ENCODE measurements around the gene COA8.
A peak's percentile ranks its signal among the peaks of the same experiment; 100 is the strongest.

COA8 gene

DNA sequence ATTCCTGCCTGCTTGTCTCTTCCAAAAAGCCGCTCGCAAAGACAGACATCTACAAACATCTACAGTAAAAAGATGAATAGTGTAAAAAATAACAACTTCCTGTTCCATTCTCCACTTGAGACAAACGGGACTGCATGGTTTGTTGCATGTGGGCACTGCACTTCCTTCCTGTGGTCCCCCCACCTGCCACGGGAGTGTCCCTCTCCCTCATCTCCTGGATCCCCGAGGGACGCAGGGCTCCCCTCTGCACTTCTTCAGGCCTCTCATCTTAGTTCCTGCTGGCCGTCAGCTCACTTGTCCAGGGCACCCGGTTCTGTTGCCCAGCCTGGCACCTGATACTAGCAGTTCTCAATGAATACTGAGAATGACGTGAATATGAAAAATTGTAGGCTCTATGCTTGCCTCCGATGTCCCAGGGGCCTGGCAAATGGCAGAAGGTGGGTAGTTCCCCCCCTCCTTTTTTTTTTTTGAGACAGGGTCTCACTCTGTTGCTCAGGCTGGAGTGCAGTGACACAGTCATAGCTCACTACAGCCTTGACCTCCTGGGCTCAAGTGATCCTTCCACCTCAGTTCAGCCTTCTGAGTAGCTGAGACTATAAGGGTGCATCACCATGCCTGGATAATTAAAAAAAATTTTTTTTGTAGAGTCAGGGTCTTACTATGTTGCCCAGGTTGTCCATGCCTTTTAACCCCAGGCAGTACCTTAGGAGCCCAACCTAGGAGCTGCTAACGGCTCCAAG is 62.8 kb downstream of the COA8 start:
- no peak for DNase-seq

DNA sequence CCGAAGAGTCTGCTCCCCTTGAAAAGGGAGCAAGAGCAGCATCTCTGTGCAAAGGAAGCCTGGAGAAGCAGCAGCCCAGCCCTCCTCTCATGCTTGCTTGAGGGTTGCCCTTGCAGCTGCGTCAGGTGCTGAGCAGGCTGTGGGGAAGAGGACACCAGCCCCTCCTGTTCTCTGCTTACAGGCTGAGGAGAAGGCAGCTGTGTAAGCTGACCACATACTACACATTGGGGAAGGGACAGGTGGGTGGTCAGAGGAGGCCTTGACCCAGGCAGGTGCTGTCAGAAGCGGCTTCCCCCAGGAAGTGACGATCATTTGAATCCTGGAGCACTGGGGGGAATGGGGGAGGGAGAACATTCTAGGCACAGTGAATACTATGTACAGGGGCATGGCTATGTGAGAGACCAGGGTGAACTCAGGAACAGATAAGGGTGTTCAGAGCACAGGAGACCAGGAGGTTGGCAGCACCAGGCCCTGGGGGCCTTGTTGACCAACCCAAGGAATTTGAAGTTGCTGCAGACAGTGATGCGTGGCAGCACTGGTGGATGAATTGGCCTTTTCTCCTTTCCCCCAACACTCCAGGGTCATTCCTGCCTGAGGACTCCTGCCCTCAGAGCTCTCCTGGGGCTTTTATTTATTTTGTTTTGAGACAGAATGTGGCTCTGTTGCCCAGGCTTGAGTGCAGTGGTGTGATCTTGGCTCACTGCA is 63.5 kb downstream of the COA8 start:
- no peak for DNase-seq

DNA sequence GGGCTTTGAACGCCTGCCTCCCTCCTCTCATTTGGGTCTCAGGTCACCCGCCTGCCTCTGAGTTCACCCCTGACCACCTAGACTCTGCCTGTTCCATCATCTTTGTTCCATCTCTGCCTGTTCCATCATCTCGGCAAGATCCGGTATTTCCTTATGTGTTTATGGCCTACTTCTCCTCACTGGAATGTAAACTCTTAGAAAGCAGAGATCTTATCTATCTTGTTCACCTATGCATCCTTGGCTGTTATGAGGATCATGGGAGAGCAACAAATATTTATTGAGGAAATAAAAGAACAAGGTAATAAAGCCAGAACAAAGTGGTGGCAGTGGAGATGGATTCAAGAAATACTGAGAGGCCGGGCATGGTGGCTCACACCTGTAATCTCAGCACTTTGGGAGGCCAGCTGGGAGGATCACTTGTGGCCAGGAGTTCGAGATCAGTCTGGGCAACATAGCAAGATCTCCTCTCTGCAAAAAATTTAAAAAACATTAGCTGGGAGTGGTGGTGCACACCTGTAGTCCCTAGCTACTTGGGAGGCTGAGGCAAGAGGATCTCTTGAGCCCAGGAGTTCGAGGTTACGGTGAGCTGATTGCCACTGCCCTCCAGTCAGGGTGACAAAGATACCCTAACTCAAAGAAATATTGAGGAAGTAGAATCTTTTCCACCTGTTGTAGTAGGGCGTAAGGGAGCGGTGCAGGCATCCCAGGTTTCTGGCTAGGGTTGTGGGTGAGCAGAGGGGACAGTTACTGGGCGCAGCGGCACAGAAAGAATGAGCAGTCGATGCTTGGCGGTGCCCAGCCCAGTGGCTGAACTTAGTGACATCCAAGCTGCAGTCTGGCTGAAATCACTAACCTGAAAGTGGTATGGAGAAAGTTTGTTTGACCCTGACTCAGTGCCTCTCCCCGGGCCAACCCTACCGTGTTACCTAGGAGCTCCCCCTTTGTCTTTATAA is 64.6 kb downstream of the COA8 start:
- no peak for DNase-seq

DNA sequence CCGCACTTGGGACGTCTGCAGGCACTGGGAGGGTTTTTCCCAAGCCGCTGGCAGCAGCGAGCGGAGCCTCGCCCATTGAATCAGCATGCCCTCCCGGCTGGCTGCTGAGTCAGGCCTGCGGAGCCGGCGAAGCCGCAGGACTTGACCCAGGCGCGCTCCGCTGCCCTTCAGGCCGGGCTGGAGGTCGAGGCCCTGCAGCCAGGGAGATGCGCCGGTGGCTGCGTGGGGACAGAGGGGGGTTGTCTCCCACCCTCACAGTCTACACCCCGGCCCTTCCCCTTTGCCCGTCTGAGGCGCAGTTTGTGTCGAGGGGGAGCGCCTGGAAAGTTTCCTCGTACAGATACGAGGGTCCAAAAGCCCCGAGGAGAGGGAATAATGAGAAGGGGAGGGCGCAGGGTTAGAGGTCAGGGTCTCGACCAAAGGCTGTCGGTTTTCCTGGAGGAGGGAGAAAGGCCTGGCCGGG is 65.5 kb downstream of the COA8 start:
- DNase-seq = no peak

DNA sequence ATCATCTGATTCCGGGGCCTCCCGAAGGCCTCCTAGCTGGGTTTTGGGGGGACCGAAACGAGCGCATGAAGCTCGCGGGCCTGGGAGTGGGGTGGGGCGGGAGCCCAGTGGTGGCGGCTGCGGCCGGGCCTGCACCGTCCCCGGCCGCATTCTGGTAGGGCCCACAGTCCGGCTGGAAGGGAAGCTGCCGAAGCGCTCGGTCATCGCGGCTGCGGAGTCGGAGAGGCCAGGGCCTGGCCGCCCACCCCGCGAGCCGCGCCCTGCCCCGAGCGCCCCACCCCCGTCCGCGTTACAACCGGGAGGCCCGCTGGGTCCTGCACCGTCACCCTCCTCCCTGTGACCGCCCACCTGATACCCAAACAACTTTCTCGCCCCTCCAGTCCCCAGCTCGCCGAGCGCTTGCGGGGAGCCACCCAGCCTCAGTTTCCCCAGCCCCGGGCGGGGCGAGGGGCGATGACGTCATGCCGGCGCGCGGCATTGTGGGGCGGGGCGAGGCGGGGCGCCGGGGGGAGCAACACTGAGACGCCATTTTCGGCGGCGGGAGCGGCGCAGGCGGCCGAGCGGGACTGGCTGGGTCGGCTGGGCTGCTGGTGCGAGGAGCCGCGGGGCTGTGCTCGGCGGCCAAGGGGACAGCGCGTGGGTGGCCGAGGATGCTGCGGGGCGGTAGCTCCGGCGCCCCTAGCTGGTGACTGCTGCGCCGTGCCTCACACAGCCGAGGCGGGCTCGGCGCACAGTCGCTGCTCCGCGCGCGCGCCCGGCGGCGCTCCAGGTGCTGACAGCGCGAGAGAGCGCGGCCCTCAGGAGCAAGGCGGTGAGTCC is 66.1 kb downstream of the COA8 start, which contains the start of gene KLC1:
Gene KLC1, plus strand, starts transcription at position 528 of the 819 bp plus-strand sequence. CDS start 25,354 bp downstream, outside the sequence.
- peak; percentile 55 for DNase-seq

DNA sequence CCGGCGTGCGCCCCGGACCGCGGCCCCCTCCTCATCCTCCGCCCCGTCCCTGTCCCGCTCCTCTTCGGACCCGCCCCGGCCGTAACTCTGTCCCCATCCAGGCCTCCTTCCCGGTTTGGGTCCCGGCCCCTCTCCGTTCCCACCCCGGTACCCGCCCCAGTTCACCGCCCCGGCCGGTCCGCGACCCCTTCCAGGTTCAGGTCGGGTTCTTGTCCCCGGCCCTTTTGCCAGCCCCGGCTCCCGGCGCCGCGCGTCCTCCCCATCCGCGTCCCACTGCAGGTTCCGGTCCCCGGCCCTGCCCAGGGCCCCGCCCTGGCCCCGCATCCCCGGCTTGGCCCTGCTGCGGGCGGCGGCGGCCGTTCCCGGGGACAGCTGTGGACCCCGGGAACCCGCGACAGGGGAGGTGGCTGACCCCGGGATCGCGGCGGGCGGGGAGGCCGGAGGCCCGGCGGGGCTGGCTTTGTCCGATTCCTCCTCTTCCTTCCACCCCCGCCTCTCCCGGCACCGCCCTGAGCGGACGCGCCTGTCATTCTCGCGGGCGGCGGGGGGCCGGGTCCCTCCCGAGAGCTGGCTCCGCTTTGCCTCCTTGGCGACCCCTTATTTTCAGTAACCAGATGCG is 66.9 kb downstream of the COA8 start:
- DNase-seq = no peak

DNA sequence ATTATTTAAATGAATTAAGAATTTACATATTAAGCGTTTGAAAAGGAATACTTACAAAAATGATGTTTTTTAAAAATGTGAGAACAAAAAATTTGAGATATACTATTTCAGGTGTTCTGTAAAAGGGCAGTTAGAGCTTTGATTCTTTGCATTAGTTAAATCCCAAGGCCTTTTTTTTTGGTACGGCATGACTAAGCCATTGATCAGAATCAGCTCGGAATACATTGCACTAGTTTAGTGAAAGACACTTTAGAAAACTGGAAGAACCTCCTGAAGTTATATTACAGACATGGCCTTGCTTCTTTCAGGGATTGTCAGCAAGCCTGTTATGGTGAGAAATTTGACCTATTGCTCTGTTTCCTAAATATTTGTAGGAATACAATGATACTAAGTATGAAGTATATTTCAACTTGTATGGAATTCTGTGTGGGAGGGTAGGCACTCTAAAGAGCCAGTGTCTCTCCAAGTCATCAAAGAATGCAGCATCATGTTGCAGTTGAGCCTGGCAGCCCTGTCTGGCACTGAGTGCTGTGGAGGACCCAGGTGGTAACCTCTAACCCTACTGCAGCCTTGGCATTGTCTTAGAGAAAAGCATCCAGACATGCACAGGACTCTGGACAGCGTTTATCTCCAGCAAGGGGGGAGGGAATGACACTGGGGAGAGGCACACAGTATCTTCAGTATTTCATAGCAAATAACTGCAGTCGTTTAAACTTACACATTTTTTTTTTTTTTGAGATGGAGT is 67.8 kb downstream of the COA8 start:
- no peak for DNase-seq

DNA sequence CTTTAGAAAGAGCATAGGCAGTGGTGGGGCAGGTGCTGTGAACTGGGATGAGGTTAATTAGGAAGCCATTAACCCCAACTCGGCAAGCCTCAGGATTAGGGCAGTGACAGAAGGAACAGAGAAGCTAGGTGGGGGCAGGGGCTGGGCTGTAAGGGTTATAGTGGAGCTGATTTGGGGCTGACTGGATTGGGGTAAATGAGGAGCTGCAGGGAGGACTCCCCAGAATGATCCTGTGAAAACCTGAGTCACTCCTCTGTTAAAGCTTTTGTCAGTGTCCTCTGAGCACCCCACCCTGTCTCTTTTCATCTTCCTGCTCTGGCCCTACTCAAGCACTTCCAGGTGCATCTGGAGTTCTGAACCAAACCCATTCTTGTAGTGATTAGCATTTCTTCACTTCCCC is 70.6 kb downstream of the COA8 start:
- no peak for DNase-seq

DNA sequence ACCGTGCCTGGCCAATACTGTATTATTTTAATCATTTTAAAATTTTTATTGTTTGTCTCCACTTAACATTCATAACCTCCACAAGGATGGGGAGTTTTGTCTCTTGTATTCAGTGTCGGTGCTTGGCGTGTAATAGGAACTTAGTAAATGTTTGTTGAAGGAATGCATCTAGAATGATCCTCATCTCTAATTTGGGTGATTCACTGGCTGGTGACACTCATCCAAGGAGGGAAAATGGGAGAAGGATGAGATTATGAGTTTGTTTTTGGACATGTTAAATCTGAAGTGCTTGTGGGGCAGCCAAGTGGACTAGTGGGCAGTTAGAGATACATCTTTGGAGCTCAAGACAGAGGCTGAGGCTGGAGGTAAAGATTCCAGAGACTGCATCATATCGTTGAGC is 71.4 kb downstream of the COA8 start:
- no peak for DNase-seq

DNA sequence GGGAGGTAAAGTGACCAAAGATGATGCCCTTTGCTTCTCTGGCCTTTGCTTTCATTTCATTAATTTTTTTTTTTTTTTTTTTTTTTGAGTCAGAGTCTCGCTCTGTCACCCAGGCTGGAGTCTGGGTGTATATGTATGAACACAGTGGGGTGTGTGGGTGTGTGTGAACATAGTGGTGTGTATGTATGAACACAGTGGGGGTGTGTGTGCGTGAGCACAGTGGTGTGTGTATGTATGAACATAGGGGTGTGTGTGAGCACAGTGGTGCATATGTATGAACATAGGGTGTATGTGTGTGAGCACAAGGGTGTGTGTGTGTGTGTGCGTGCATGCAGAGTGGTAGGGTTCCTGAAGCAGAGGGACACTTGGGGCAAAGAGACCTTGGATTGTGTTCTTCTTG is 75.8 kb downstream of the COA8 start:
- no peak for DNase-seq
